ENCODE measurements around the gene C5AR2.
"Not testable (repeated sequence)": the region's sequence is repeated elsewhere in the genome, so short reads cannot be mapped to it uniquely, and the experiment has no call there.

- not testable (repeated sequence) for TF ChIP-seq CTCF, POLR2A (IDR thresholded peaks at IDR 0.05)
These were observed 55.6 kb downstream of the C5AR2 start for GRCh38 chr19:47387623-47388022.
